Measurements from ENCODE around the gene TTYH2. TPM values are rescaled to one million over a fixed set of nuclear protein-coding genes. Genes with fewer than 3 reads are reported as not detected.

The TTYH2 gene
- total and polyA plus RNA-seq, 10 of the 15 experiments (the other 5 are each of a cell fraction or from before 2014, with no cell fraction given) = 0.26 to 25.2 (median 6.6) TPM

GRCh38 chr17:74249590-74250270 is 36.4 kb downstream of the TTYH2 start:
- Histone ChIP-seq H3K36me3 (ENCODE audit: control insufficient read depth in 2 of 2, insufficient read depth in 2 of 2, low read length in 1 of 2) (peaks cover 0 to 7% of the 10 kb centered on the region in 2 experiments; a peak in 2 of 4 replicates), H3K9ac (ENCODE audit: control insufficient read depth, insufficient read depth, low read length) (no peak overlapping the region), H3K4me1 (ENCODE audit: control insufficient read depth, insufficient read depth, low read length) (no peaks in the 10 kb centered on the region), H3K27me3 (replicated peaks in 1 of 2; ENCODE audit: control insufficient read depth in 2 of 2, insufficient read depth in 2 of 2, low read length in 1 of 2) (no peaks in the 10 kb centered on the region), H3K27ac (ENCODE audit: control insufficient read depth, insufficient read depth) (no peak overlapping the region), H3K4me3 (no peak overlapping the region), H3K4me2 (ENCODE audit: control insufficient read depth, insufficient read depth) (no peak overlapping the region), H2AFZ (ENCODE audit: control insufficient read depth, low read depth, low read length) (no peak overlapping the region), H3K9me3 (replicated peaks; ENCODE audit: control insufficient read depth, insufficient read depth, low read length) (no peaks in the 10 kb centered on the region; the same call in 2 of the 3 replicates), H3K79me2 (ENCODE audit: control insufficient read depth, insufficient read depth, low read length) (no peaks in the 10 kb centered on the region), H4K20me1 (ENCODE audit: control insufficient read depth, insufficient read depth) (no peaks in the 10 kb centered on the region)
- ChIA-PET RAD21 (ENCODE audit: unreplicated experiment) (no interaction called here), POLR2A (no interaction called here), CTCF (no interaction called here), SMC1A (ENCODE audit: uncharacterized antibody, unreplicated experiment) (interaction anchor here (0.5 to 0.9 kb wide), 2 partner anchors 15 to 18 kb away, joined by 3 read pairs; no protein-coding TSS in a partner anchor)
- no peak for DNase-seq (ENCODE audit: low read depth, low spot score)
- 42% methylated on average over 15 of the region's 17 CpGs for WGBS (ENCODE audit: insufficient coverage, insufficient replicate concordance, low lambda C conversion rate, missing lambda C conversion rate)
- in situ Hi-C loops (cut with MboI) (no loop called here), intact Hi-C loops (cut with micrococcal nuclease; ENCODE audit: unreplicated experiment) (no loop called here)
- TF ChIP-seq FOXK2 (IDR thresholded peaks at IDR 0.05) (no peak), STAT3 (IDR thresholded peaks at IDR 0.05; ENCODE audit: low read depth, low read length) (no peak), ZBTB33 (IDR thresholded peaks at IDR 0.05) (no peak), BRCA1 (IDR thresholded peaks at IDR 0.05; ENCODE audit: low read depth, low read length) (no peak), SP1 (IDR thresholded peaks at IDR 0.05; ENCODE audit: low read depth, low read length) (no peak), MEF2A (IDR thresholded peaks at IDR 0.05; ENCODE audit: insufficient read depth, low read depth, low read length) (no peak), NFXL1 (IDR thresholded peaks at IDR 0.05; ENCODE audit: borderline replicate concordance) (no peak), MXI1 (IDR thresholded peaks at IDR 0.05; ENCODE audit: low read depth, low read length) (no peak), PML (IDR thresholded peaks at IDR 0.05; ENCODE audit: low read length) (no peak), YY1 (IDR thresholded peaks at IDR 0.05; ENCODE audit: low read depth, low read length) (no peak), MYC (IDR thresholded peaks at IDR 0.05; ENCODE audit: insufficient read depth, insufficient read length, insufficient replicate concordance, low read length, severe bottlenecking) (no peak), MYB (IDR thresholded peaks at IDR 0.05; ENCODE audit: borderline replicate concordance, low read depth, low read length) (no peak), EGR1 (IDR thresholded peaks at IDR 0.05; ENCODE audit: borderline replicate concordance in 1 of 2, low read depth in 2 of 2, low read length in 2 of 2) (no peak), ETV6 (conservative IDR thresholded peaks at IDR 0.05 in 1 of 2, IDR thresholded peaks at IDR 0.05 in 1 of 2; ENCODE audit: borderline replicate concordance in 1 of 2, low read depth in 1 of 2) (no peak), SPI1 (IDR thresholded peaks at IDR 0.05; ENCODE audit: borderline replicate concordance, insufficient read depth, low read depth, low read length) (no peak), CBX5 (IDR thresholded peaks at IDR 0.05; ENCODE audit: low read depth) (no peak), POLR2AphosphoS5 (IDR thresholded peaks at IDR 0.05; ENCODE audit: low read length) (no peak)
- no peak for ATAC-seq
- no peak for FAIRE-seq
- BruUV-seq (replicated peaks) = no TSS peak

Data from GM12878 (cell line).